ENCODE data around the gene RABL2B. TPM values are rescaled to one million over a fixed set of nuclear protein-coding genes. Genes with fewer than 3 reads are reported as not detected.

Gene RABL2B
- total RNA-seq, 2 donors from 2014 or later, result 35.4 to 35.5 TPM

GRCh38 chr22:50734986-50735738 is 48.3 kb downstream of the RABL2B start:
- Histone ChIP-seq H3K27me3 (ENCODE audit: control insufficient read depth, insufficient read depth, low read length, poor library complexity, severe bottlenecking) (peaks cover 45% of the 10 kb centered on the region), H3K4me1 (ENCODE audit: control insufficient read depth, insufficient read depth, low read length) (no peaks in the 10 kb centered on the region), H3K9ac (ENCODE audit: extremely low read depth, low read length, poor library complexity, severe bottlenecking) (no peak overlapping the region), H3K27ac (ENCODE audit: low read depth, low read length) (no peak overlapping the region), H3K9me3 (ENCODE audit: control insufficient read depth, low read length) (no peaks in the 10 kb centered on the region), H3K4me3 (ENCODE audit: low read length) (no peak overlapping the region), H3K36me3 (ENCODE audit: control insufficient read depth, insufficient read depth, low read length) (no peaks in the 10 kb centered on the region)
- Mint-ChIP-seq H3K9me3 (no peaks in the 10 kb centered on the region), H3K27ac (no peak overlapping the region), H3K4me1 (peaks cover 1% of the 10 kb centered on the region), H3K4me3 (no peak overlapping the region), H3K36me3 (ENCODE audit: low read depth) (peaks cover 2% of the 10 kb centered on the region), H3K27me3 (ENCODE audit: insufficient read depth) (peaks cover 86% of the 10 kb centered on the region)
- TF ChIP-seq, protein P1, sequence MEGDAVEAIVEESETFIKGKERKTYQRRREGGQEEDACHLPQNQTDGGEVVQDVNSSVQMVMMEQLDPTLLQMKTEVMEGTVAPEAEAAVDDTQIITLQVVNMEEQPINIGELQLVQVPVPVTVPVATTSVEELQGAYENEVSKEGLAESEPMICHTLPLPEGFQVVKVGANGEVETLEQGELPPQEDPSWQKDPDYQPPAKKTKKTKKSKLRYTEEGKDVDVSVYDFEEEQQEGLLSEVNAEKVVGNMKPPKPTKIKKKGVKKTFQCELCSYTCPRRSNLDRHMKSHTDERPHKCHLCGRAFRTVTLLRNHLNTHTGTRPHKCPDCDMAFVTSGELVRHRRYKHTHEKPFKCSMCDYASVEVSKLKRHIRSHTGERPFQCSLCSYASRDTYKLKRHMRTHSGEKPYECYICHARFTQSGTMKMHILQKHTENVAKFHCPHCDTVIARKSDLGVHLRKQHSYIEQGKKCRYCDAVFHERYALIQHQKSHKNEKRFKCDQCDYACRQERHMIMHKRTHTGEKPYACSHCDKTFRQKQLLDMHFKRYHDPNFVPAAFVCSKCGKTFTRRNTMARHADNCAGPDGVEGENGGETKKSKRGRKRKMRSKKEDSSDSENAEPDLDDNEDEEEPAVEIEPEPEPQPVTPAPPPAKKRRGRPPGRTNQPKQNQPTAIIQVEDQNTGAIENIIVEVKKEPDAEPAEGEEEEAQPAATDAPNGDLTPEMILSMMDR (conservative IDR thresholded peaks at IDR 0.05), result no peak
- DNase-seq, result no peak
- WGBS, 2 experiments (ENCODE audit: insufficient coverage in 1 of 2, insufficient read length in 1 of 2), result 92 to 95% methylated on average over 7 to 13 of the region's 13 CpGs

GRCh38 chr22:50734343-50734771 is 49.1 kb downstream of the RABL2B start:
- no peak for DNase-seq

DNA sequence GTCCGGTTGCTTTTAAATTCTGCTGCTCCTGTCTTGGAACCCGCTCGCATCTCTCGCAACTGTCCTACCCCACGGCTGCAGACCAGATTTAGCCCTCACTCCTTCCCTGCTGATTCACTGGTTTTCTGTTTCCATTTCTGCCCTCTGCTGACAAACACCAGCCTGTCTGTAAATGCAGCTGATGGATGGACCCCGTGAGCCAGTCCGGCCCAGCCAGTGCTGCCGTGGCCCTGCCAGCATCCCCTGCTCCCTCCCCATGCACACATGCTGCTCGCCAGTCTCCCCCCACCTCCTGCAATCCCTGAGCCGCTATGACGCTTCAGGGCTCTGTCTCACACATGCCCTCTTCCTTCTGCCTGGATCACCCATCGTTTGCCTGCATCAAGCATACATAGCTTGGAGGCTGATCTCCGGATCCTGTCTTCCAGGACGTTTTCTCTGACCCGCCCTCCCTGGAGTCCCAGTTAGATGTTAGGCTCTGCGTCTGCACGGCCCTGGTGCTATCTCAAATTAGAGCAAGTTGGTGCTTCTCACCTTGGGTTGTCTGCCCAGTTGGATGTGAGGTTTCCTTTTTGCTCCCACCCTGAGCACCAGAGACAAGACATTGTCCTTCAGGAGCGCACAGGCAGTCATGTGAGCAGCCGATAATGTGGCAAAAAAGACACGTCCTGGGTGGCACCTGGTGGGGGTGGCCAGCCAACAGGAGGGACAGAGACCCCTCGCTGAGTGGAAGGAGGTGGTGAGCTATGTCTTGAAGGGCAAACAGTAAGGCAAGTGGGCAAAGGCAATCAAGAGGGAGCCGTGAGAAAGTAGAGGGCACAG is 49.7 kb downstream of the RABL2B start:
- Mint-ChIP-seq H3K4me1 (peaks cover 1% of the 10 kb centered on the region), H3K4me3 (no peak overlapping the region), H3K27ac (no peak overlapping the region), H3K9me3 (no peaks in the 10 kb centered on the region), H3K27me3 (ENCODE audit: insufficient read depth) (peaks cover 85% of the 10 kb centered on the region), H3K36me3 (ENCODE audit: low read depth) (peaks cover 2% of the 10 kb centered on the region)
- Histone ChIP-seq H3K4me3 (ENCODE audit: low read length) (no peak overlapping the region), H3K9me3 (ENCODE audit: control insufficient read depth, low read length) (no peaks in the 10 kb centered on the region), H3K9ac (ENCODE audit: extremely low read depth, low read length, poor library complexity, severe bottlenecking) (no peak overlapping the region), H3K36me3 (ENCODE audit: control insufficient read depth, insufficient read depth, low read length) (no peaks in the 10 kb centered on the region), H3K4me1 (ENCODE audit: control insufficient read depth, insufficient read depth, low read length) (no peaks in the 10 kb centered on the region), H3K27me3 (ENCODE audit: control insufficient read depth, insufficient read depth, low read length, poor library complexity, severe bottlenecking) (peaks cover 37% of the 10 kb centered on the region), H3K27ac (ENCODE audit: low read depth, low read length) (no peak overlapping the region)
- 69 to 79% methylated on average over 20 to 22 of the region's 22 CpGs for WGBS, 2 experiments (ENCODE audit: insufficient coverage in 1 of 2, insufficient read length in 1 of 2)
- no peak for DNase-seq
- TF ChIP-seq, protein P1 (conservative IDR thresholded peaks at IDR 0.05), result no peak

More at GRCh38 chr22:50734343-50734771, 49.1 kb downstream of the RABL2B start:
- H3K27ac ChIP-seq (ENCODE audit: low read depth, low read length), result no peak overlapping the region
- no peak overlapping the region for H3K27ac Mint-ChIP-seq
- TF ChIP-seq, protein P1 (conservative IDR thresholded peaks at IDR 0.05), result no peak
- no peaks in the 10 kb centered on the region for H3K36me3 ChIP-seq (ENCODE audit: control insufficient read depth, insufficient read depth, low read length)
- no peaks in the 10 kb centered on the region for H3K9me3 ChIP-seq (ENCODE audit: control insufficient read depth, low read length)
- H3K4me3 ChIP-seq (ENCODE audit: low read length), result no peak overlapping the region
- H3K36me3 Mint-ChIP-seq (ENCODE audit: low read depth), result peaks cover 2% of the 10 kb centered on the region
- no peaks in the 10 kb centered on the region for H3K9me3 Mint-ChIP-seq
- WGBS, 2 experiments (ENCODE audit: insufficient coverage in 1 of 2, insufficient read length in 1 of 2), result 88 to 96% methylated on average over 3 to 10 of the region's 10 CpGs
- peaks cover 43% of the 10 kb centered on the region for H3K27me3 ChIP-seq (ENCODE audit: control insufficient read depth, insufficient read depth, low read length, poor library complexity, severe bottlenecking)
- H3K27me3 Mint-ChIP-seq (ENCODE audit: insufficient read depth), result peaks cover 88% of the 10 kb centered on the region
- H3K4me1 ChIP-seq (ENCODE audit: control insufficient read depth, insufficient read depth, low read length), result no peaks in the 10 kb centered on the region
- peaks cover 1% of the 10 kb centered on the region for H3K4me1 Mint-ChIP-seq
- H3K4me3 Mint-ChIP-seq, result no peak overlapping the region
- H3K9ac ChIP-seq (ENCODE audit: extremely low read depth, low read length, poor library complexity, severe bottlenecking), result no peak overlapping the region

All from endodermal cell (in vitro differentiated cells).